Measurements from ENCODE around the gene SHBG. TPM values are rescaled to one million over a fixed set of nuclear protein-coding genes. Genes with fewer than 3 reads are reported as not detected.

The SHBG gene
- total RNA-seq, 4 donors from 2014 or later, result 0.32 to 0.41 TPM; not detected in 2

- no peak for DNase-seq
- no peaks in the 10 kb centered on the region for H3K36me3 ChIP-seq
- peaks cover 18% of the 10 kb centered on the region for H3K27me3 ChIP-seq
- TF ChIP-seq CTCF (IDR thresholded peaks at IDR 0.05) (no peak), POLR2AphosphoS5 (IDR thresholded peaks at IDR 0.05) (no peak), EP300 (IDR thresholded peaks at IDR 0.05; ENCODE audit: low read depth) (no peak), POLR2A (IDR thresholded peaks at IDR 0.05) (no peak)
- H3K4me3 ChIP-seq, result no peak overlapping the region
- no peak overlapping the region for H3K27ac ChIP-seq
- H3K9me3 ChIP-seq, result no peaks in the 10 kb centered on the region
- in situ Hi-C loops (cut with MboI; ENCODE audit: low pct_ligation_motif_present in 1 of 4, low pct_unique_long_range_greater_than_20kb in 1 of 4, low sequenced_read_pairs in 3 of 4) (no loop called here), intact Hi-C loops (cut with DNase I; ENCODE audit: low total_unique reads) (no loop called here)
- WGBS, 2 donors (ENCODE audit: low coverage in 1 of 2), result 72% methylated on average over 4 of the region's 4 CpGs; no CpG with 5 or more reads in 1 of the 2 donors
- H3K4me1 ChIP-seq, result no peaks in the 10 kb centered on the region
Measured at GRCh38 chr17:7644775-7645174, 14.8 kb downstream of the SHBG start.

- no peak overlapping the region for H3K4me3 ChIP-seq
- H3K9me3 ChIP-seq, result no peaks in the 10 kb centered on the region
- H3K27me3 ChIP-seq, result peaks cover 35% of the 10 kb centered on the region
- H3K27ac ChIP-seq, result no peak overlapping the region
- WGBS, 2 donors (ENCODE audit: low coverage in 1 of 2), result 87% methylated on average over 8 of the region's 9 CpGs; no CpG with 5 or more reads in 1 of the 2 donors
- in situ Hi-C loops (cut with MboI; ENCODE audit: low pct_ligation_motif_present in 1 of 4, low pct_unique_long_range_greater_than_20kb in 1 of 4, low sequenced_read_pairs in 3 of 4) (no loop called here), intact Hi-C loops (cut with DNase I; ENCODE audit: low total_unique reads) (no loop called here)
- H3K36me3 ChIP-seq, result no peaks in the 10 kb centered on the region
- DNase-seq, result no peak
- H3K4me1 ChIP-seq, result peaks cover 2 to 16% (median 15%) of the 10 kb centered on the region in 4 donors
- TF ChIP-seq EP300 (IDR thresholded peaks at IDR 0.05; ENCODE audit: low read depth) (no peak), POLR2A (IDR thresholded peaks at IDR 0.05) (no peak), CTCF (IDR thresholded peaks at IDR 0.05) (no peak), POLR2AphosphoS5 (IDR thresholded peaks at IDR 0.05) (no peak)
Measured at GRCh38 chr17:7646457-7646856, 16.5 kb downstream of the SHBG start.

- 72 to 87% methylated on average over 3 to 4 of the region's 4 CpGs for WGBS, 2 donors (ENCODE audit: low coverage in 1 of 2)
- H3K27ac ChIP-seq, result no peak overlapping the region
- H3K27me3 ChIP-seq, result peaks cover 40% of the 10 kb centered on the region
- in situ Hi-C loops (cut with MboI; ENCODE audit: low pct_ligation_motif_present in 1 of 4, low pct_unique_long_range_greater_than_20kb in 1 of 4, low sequenced_read_pairs in 3 of 4), result no loop called here
- H3K36me3 ChIP-seq, result no peaks in the 10 kb centered on the region
- H3K9me3 ChIP-seq, result no peaks in the 10 kb centered on the region
- DNase-seq, result no peak
- TF ChIP-seq POLR2AphosphoS5 (IDR thresholded peaks at IDR 0.05) (no peak), POLR2A (IDR thresholded peaks at IDR 0.05) (no peak), CTCF (IDR thresholded peaks at IDR 0.05) (no peak), EP300 (IDR thresholded peaks at IDR 0.05; ENCODE audit: low read depth) (no peak)
- no peak overlapping the region for H3K4me3 ChIP-seq
- intact Hi-C loops (cut with DNase I; ENCODE audit: low total_unique reads), result no loop called here
- H3K4me1 ChIP-seq, result peaks cover 4 to 21% (median 19%) of the 10 kb centered on the region in 4 donors
Measured at GRCh38 chr17:7647018-7647417, 17.1 kb downstream of the SHBG start.

- intact Hi-C loops (cut with DNase I; ENCODE audit: low total_unique reads) (no loop called here), in situ Hi-C loops (cut with MboI; ENCODE audit: low pct_ligation_motif_present in 1 of 4, low pct_unique_long_range_greater_than_20kb in 1 of 4, low sequenced_read_pairs in 3 of 4) (no loop called here)
- TF ChIP-seq POLR2A (IDR thresholded peaks at IDR 0.05) (no peak), CTCF (IDR thresholded peaks at IDR 0.05) (no peak), POLR2AphosphoS5 (IDR thresholded peaks at IDR 0.05) (no peak), EP300 (IDR thresholded peaks at IDR 0.05; ENCODE audit: low read depth) (no peak)
- H3K27ac ChIP-seq, result peak within 1 kb of the TSS; percentile 5 to 64 (median 48)
- peak; percentile 75 for DNase-seq
- H3K4me3 ChIP-seq, result peak within 1 kb of the TSS; percentile 18 to 68 (median 38)
- WGBS, 2 donors (ENCODE audit: low coverage in 1 of 2), result 0 to 1% methylated on average over 3 to 33 of the region's 34 CpGs
- peaks cover 4 to 23% (median 19%) of the 10 kb centered on the region in 4 donors for H3K4me1 ChIP-seq
- H3K36me3 ChIP-seq, result no peaks in the 10 kb centered on the region
- no peaks in the 10 kb centered on the region for H3K9me3 ChIP-seq
- peaks cover 51% of the 10 kb centered on the region for H3K27me3 ChIP-seq
Measured at GRCh38 chr17:7650509-7651096, 20.7 kb downstream of the SHBG start, which contains the start of gene ATP1B2. ATP1B2 (plus strand) TSS chr17:7650926; CDS start chr17:7651519, 593 bp downstream.

All from transverse colon (tissue), 4 donors.